Fibroblast of the conjunctiva (primary cell): ENCODE data around the gene CLSTN2.

Experiments used
- DNase-seq: peaks from one replicate; pipeline ENCODE4 v3.0.0-alpha.2; 2010; ENCODE audit warnings: low read depth

CLSTN2 gene

GRCh38 chr3:140007081-140007480, 72.1 kb downstream of the CLSTN2 start:
- DNase-seq, result no peak

- no peak for DNase-seq
These were observed 73.2 kb downstream of the CLSTN2 start for GRCh38 chr3:140007911-140008869.

- DNase-seq, result no peak
These were observed 75.4 kb downstream of the CLSTN2 start for GRCh38 chr3:140010391-140010790.

- DNase-seq, result no peak
These were observed 76.1 kb downstream of the CLSTN2 start for GRCh38 chr3:140011086-140011485.

GRCh38 chr3:140011611-140012277, 76.8 kb downstream of the CLSTN2 start:
- DNase-seq, result no peak

- DNase-seq, result no peak
These were observed 78.2 kb downstream of the CLSTN2 start for GRCh38 chr3:140013220-140013619.

- DNase-seq, result no peak
These were observed 80.0 kb downstream of the CLSTN2 start for GRCh38 chr3:140014831-140015495.

- no peak for DNase-seq
These were observed 80.8 kb downstream of the CLSTN2 start for GRCh38 chr3:140015741-140016140.

GRCh38 chr3:140018556-140018955, 83.6 kb downstream of the CLSTN2 start:
- DNase-seq, result no peak

GRCh38 chr3:140019946-140020345, 85.0 kb downstream of the CLSTN2 start:
- DNase-seq, result no peak

- no peak for DNase-seq
These were observed 85.6 kb downstream of the CLSTN2 start for GRCh38 chr3:140020541-140020940.

- DNase-seq, result no peak
These were observed 86.3 kb downstream of the CLSTN2 start for GRCh38 chr3:140021269-140021668.

- no peak for DNase-seq
These were observed 87.2 kb downstream of the CLSTN2 start for GRCh38 chr3:140022066-140022770.

GRCh38 chr3:140023616-140024530, 88.9 kb downstream of the CLSTN2 start:
- no peak for DNase-seq

GRCh38 chr3:140031170-140031569, 96.2 kb downstream of the CLSTN2 start:
- DNase-seq, result no peak

GRCh38 chr3:140034058-140034457, 99.1 kb downstream of the CLSTN2 start:
- DNase-seq, result no peak

- no peak for DNase-seq
These were observed 100.9 kb downstream of the CLSTN2 start for GRCh38 chr3:140035871-140036270.

GRCh38 chr3:140050396-140050795, 115.4 kb downstream of the CLSTN2 start:
- DNase-seq, result no peak

- DNase-seq, result no peak
These were observed 116.3 kb downstream of the CLSTN2 start for GRCh38 chr3:140051019-140051957.
